CD4-positive, alpha-beta T cell treated with Interleukin-2 at 100 ng/mL for 4 hours (primary cell): ENCODE data around the gene PTPN13.

Source experiments
- DNase-seq: peaks from one replicate; pipeline ENCODE4 v3.0.0-alpha.2; 2020; ENCODE audit warnings: low spot score

The PTPN13 gene

GRCh38 chr4:86587381-86588140 is 6.6 kb upstream of the PTPN13 start:
- no peak for DNase-seq

- no peak for DNase-seq
Measured at GRCh38 chr4:86592553-86593249, 1.4 kb upstream of the PTPN13 start.

GRCh38 chr4:86594559-86595425 is 677 bp downstream of the PTPN13 start:
- peak; percentile 3 for DNase-seq

- DNase-seq: no peak
Measured at GRCh38 chr4:86595426-86595805, 1.3 kb downstream of the PTPN13 start.

GRCh38 chr4:86596807-86597206 is 2.7 kb downstream of the PTPN13 start:
- no peak for DNase-seq

GRCh38 chr4:86600007-86600653 is 6.0 kb downstream of the PTPN13 start:
- DNase-seq: no peak

- DNase-seq: no peak
Measured at GRCh38 chr4:86603311-86603885, 9.3 kb downstream of the PTPN13 start.

GRCh38 chr4:86606809-86607208 is 12.7 kb downstream of the PTPN13 start:
- no peak for DNase-seq

GRCh38 chr4:86608757-86609375 is 14.8 kb downstream of the PTPN13 start:
- DNase-seq: no peak

GRCh38 chr4:86611757-86612156 is 17.6 kb downstream of the PTPN13 start:
- no peak for DNase-seq

- DNase-seq: no peak
Measured at GRCh38 chr4:86613734-86614133, 19.6 kb downstream of the PTPN13 start.

GRCh38 chr4:86614865-86615264 is 20.8 kb downstream of the PTPN13 start:
- no peak for DNase-seq

- no peak for DNase-seq
Measured at GRCh38 chr4:86615501-86615900, 21.4 kb downstream of the PTPN13 start.

GRCh38 chr4:86619656-86620055 is 25.5 kb downstream of the PTPN13 start:
- DNase-seq: no peak

GRCh38 chr4:86621435-86621834 is 27.3 kb downstream of the PTPN13 start:
- no peak for DNase-seq

- no peak for DNase-seq
Measured at GRCh38 chr4:86626066-86626465, 32.0 kb downstream of the PTPN13 start.

- no peak for DNase-seq
Measured at GRCh38 chr4:86627462-86628135, 33.5 kb downstream of the PTPN13 start.

GRCh38 chr4:86630629-86631028 is 36.5 kb downstream of the PTPN13 start:
- no peak for DNase-seq

- no peak for DNase-seq
Measured at GRCh38 chr4:86631166-86631565, 37.1 kb downstream of the PTPN13 start.

GRCh38 chr4:86633854-86634253 is 39.7 kb downstream of the PTPN13 start:
- DNase-seq: no peak

GRCh38 chr4:86640469-86640868 is 46.4 kb downstream of the PTPN13 start:
- DNase-seq: no peak
